Tibial nerve (tissue), 4 donors: ENCODE results near the gene PHTF2. TPM values are rescaled to one million over a fixed set of nuclear protein-coding genes. Genes with fewer than 3 reads are reported as not detected.

Experiments
- DNase-seq, 2 donors: peaks; one replicate each; pipeline ENCODE4 v3.0.0-alpha.2; 2019; ENCODE audit warnings: low spot score in 2 of 2
- H3K27ac ChIP-seq, 4 donors: fragments of 200-600 bp; sonication (generic) in 3 of 4; one replicate each; pipeline ENCODE4 v1.5.1; 2017 to 2019; ENCODE audit warnings: mild to moderate bottlenecking in 1 of 4
- H3K27me3 ChIP-seq, 2 donors: fragments of 200-600 bp; sonication (generic) in 1 of 2; one replicate each; pipeline versions ENCODE4 v1.5.1 to v1.6.0; 2017 to 2019
- H3K36me3 ChIP-seq, 3 donors: fragments of 200-600 bp; sonication (generic); one replicate each; pipeline ENCODE4 v1.5.1; 2018 to 2019
- H3K4me1 ChIP-seq, 4 donors: fragments of 200-600 bp; sonication (generic) in 3 of 4; one replicate each; pipeline ENCODE4 v1.5.1; 2017 to 2019
- H3K4me3 ChIP-seq, 4 donors: fragments of 200-600 bp; sonication (generic) in 3 of 4; one replicate each; pipeline ENCODE4 v1.5.1; 2017 to 2019; ENCODE audit warnings: mild to moderate bottlenecking in 1 of 4, moderate library complexity in 1 of 4
- H3K9me3 ChIP-seq, 4 donors: fragments of 200-600 bp; sonication (generic) in 3 of 4; one replicate each; pipeline ENCODE4 v1.5.1; 2017 to 2019
- EP300 ChIP-seq, 2 donors: sonication (generic); formaldehyde crosslinking; IDR thresholded peaks; one replicate each; pipeline ENCODE4 v1.6.1; 2017; ENCODE audit warnings: antibody characterized with exemption in 2 of 2, mild to moderate bottlenecking in 1 of 2
- POLR2A ChIP-seq, 2 donors: fragments of 450-650 bp; IDR thresholded peaks; one replicate each; pipeline ENCODE4 v1.6.1; 2017; ENCODE audit warnings: antibody characterized with exemption in 2 of 2, mild to moderate bottlenecking in 2 of 2, moderate library complexity in 2 of 2
- WGBS, 2 donors: methylation state at CpG; one replicate each; pipeline ENCODE4 v1.1.5; 2018; 5-methylcytosine and 5-hydroxymethylcytosine counted together
- total RNA-seq, 4 donors: library from RNA; depleted of rRNA; stranded (reverse); fragments of >200 nt; gene quantifications; one replicate each; pipeline ENCODE4 v1.1.0, GENCODE V29; 2016
- TF ChIP-seq, protein P1 (sequence below), 5 experiments: fragments of 200-600 bp in 3 of 5; fragments of 450-650 bp in 2 of 5; sonication (generic) in 3 of 5; IDR thresholded peaks; one replicate each; pipeline ENCODE4 v1.5.1; 2016 to 2019; ENCODE audit warnings: antibody characterized with exemption in 5 of 5, mild to moderate bottlenecking in 3 of 5, moderate library complexity in 2 of 5

The PHTF2 gene
- total RNA-seq, 4 donors from 2014 or later, result 12.6 to 16.5 (median 14.7) TPM

DNA sequence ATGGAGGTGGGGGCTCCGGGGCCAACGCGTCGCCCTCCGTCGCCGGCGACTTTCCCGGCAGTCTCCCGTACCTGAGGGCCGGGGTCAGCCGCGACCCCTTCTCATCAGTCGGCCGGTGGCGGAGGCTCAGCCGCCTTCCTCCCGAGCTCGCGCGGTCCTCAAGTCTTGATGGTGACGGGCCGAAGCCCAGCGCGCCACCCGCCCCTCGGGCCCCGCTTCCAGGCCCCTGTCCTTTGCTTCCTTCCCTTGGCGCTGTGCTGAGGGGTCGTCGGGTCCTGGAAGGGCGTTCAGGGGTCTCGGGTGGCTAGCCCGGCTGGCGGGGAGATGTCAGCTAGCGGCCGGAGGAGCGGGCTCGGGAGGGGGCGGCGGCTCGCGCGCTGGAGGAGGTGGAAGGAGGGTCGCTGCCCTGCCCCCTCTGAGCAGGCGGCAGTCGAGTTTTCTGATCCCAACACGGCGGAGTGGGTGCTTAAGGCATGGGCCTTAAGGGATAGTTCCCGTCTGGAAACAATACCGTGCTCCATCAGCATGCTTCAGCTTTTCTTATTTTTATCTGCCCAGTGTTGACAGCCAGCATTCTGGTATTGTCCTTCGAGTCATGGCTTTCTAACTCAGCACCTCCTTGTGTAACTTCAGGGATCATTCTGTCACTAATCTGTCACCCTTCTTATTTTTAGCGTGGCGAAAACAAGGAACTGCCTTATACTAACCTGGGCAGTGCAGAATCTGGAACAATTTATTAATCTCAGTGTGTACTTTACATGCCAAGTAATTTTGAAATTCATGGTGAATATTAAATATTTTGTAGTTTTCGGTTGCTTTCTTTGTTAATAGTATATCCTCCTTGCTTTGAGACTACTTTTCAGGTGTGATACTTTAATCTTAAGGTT, 748 bp downstream of the PHTF2 start:
- Histone ChIP-seq H3K9me3 (no peaks in the 10 kb centered on the region), H3K27ac (peak overlapping the region; percentile 79 to 92 (median 80)), H3K4me3 (peak overlapping the region; percentile 83 to 98 (median 88)), H3K36me3 (peaks cover 0 to 7% (median 0%) of the 10 kb centered on the region in 3 donors), H3K4me1 (peaks cover 0 to 33% (median 9%) of the 10 kb centered on the region in 4 donors), H3K27me3 (no peaks in the 10 kb centered on the region)
- TF ChIP-seq EP300 (IDR thresholded peaks at IDR 0.05) (no peak), POLR2A (IDR thresholded peaks at IDR 0.05) (no peak)
- TF ChIP-seq, protein P1, sequence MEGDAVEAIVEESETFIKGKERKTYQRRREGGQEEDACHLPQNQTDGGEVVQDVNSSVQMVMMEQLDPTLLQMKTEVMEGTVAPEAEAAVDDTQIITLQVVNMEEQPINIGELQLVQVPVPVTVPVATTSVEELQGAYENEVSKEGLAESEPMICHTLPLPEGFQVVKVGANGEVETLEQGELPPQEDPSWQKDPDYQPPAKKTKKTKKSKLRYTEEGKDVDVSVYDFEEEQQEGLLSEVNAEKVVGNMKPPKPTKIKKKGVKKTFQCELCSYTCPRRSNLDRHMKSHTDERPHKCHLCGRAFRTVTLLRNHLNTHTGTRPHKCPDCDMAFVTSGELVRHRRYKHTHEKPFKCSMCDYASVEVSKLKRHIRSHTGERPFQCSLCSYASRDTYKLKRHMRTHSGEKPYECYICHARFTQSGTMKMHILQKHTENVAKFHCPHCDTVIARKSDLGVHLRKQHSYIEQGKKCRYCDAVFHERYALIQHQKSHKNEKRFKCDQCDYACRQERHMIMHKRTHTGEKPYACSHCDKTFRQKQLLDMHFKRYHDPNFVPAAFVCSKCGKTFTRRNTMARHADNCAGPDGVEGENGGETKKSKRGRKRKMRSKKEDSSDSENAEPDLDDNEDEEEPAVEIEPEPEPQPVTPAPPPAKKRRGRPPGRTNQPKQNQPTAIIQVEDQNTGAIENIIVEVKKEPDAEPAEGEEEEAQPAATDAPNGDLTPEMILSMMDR (IDR thresholded peaks at IDR 0.05), result peak in 1 of 5 experiments; percentile 1
- DNase-seq, result peak in 1 of 2 donors; percentile 10
- WGBS, 2 donors, result 2% methylated on average over 41 to 44 of the region's 55 CpGs

DNA sequence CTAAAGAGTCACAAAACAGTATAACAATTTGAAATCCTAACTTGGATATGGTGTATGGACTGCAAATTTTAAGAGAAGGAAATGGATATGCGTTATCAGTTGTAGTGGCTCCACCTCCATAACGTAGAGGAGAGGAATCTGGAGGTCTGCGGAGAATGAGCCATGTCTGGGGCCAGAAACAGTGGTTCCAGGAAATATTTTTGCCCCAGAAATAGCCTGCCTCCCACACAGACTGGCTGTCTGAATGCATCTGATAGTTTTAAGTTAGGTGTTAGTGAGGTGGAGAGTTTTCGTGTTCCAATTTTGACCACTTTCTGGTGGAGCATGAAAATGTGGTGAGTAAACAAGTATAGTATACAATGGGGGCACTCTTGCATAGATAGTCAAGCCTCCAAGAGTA, 1.6 kb downstream of the PHTF2 start:
- Histone ChIP-seq H3K9me3 (no peaks in the 10 kb centered on the region), H3K4me3 (peak overlapping the region in 1 of 4 donors; percentile 83), H3K27me3 (no peaks in the 10 kb centered on the region), H3K4me1 (peaks cover 0 to 28% (median 9%) of the 10 kb centered on the region in 4 donors), H3K36me3 (peaks cover 0 to under 1% (median 0%) of the 10 kb centered on the region in 3 donors), H3K27ac (no peak overlapping the region)
- TF ChIP-seq EP300 (IDR thresholded peaks at IDR 0.05), result no peak
- TF ChIP-seq, protein P1 (IDR thresholded peaks at IDR 0.05), result no peak
- TF ChIP-seq POLR2A (IDR thresholded peaks at IDR 0.05), result no peak
- WGBS, 2 donors, result 56 to 60% methylated on average over 4 of the region's 4 CpGs
- no peak for DNase-seq

DNA sequence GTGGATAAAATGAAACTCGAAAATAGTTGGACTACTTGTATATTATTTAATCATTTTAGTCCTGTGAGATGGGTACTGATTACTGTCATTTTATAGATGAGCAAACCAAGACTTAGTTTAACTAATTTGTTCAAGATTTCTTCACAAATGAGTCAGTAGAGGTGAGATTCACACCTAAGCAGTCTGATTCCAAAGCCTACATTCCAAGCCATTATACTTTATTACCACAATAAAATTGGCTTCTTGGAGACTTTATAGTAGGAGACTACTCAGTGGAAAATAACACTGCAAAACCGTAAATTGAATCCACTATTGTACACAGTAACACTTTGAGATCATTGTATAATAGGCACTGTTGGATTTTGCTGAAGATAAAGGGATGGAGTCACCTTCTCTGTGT, 2.2 kb downstream of the PHTF2 start:
- 87 to 89% methylated on average over 2 of the region's 2 CpGs for WGBS, 2 donors
- Histone ChIP-seq H3K4me3 (no peak overlapping the region), H3K36me3 (no peaks in the 10 kb centered on the region), H3K9me3 (peaks cover 0 to 1% (median 0%) of the 10 kb centered on the region in 4 donors), H3K27ac (no peak overlapping the region), H3K27me3 (no peaks in the 10 kb centered on the region), H3K4me1 (peaks cover 0 to 28% (median 9%) of the 10 kb centered on the region in 4 donors)
- TF ChIP-seq POLR2A (IDR thresholded peaks at IDR 0.05), result no peak
- TF ChIP-seq EP300 (IDR thresholded peaks at IDR 0.05), result no peak
- TF ChIP-seq, protein P1 (IDR thresholded peaks at IDR 0.05), result no peak
- DNase-seq, result no peak

DNA sequence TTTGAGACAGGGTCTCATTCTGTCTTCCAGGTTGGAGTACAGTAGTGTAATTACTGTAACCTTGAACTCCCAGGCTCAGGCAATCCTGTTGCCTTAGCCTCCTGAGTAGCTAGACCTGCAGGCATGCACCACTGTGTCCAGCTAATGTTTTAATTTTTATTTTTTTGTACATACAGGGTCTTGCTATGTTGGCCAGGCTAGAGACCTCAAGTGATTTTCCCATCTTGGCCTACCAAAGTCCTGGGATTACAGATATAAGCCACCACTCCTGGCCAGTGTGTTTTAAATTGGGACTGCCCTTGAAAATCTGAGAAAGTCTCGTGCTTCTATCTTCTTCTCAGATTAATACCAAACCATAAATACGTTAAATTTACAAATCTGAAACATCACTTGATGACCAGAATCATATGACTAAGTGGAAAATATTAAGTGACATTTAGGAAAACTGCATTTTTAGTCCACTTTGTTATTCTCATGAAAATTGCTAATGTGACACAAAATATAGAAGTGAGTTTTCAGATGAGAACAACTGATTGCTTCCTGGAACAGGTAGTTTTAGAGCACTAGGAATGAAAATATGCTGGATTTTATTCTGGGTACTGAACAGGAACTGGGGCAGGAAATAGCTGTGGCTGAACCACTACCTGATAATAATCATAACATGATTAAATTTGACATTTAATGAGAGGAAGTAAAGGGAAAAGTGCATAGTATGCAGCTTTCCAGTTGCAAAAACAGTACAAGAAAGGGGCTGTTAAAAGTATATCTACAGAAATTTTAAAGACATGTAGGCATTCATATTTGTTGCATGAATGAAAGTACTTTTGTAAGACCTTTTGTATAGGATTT, 4.2 kb downstream of the PHTF2 start:
- no peak overlapping the region for H3K4me3 ChIP-seq
- no peaks in the 10 kb centered on the region for H3K27me3 ChIP-seq
- H3K36me3 ChIP-seq, result peaks cover 0 to 7% (median 0%) of the 10 kb centered on the region in 3 donors
- WGBS, 2 donors, result 86 to 93% methylated on average over 2 of the region's 2 CpGs
- peaks cover 0 to 9% (median 4%) of the 10 kb centered on the region in 4 donors for H3K4me1 ChIP-seq
- no peak for DNase-seq
- no peak overlapping the region for H3K27ac ChIP-seq
- TF ChIP-seq POLR2A (IDR thresholded peaks at IDR 0.05), result no peak
- no peak for TF ChIP-seq EP300 (IDR thresholded peaks at IDR 0.05)
- TF ChIP-seq, protein P1 (IDR thresholded peaks at IDR 0.05), result no peak
- H3K9me3 ChIP-seq, result peaks cover 0 to 22% (median 7%) of the 10 kb centered on the region in 4 donors
